Fibroblast of the conjunctiva (primary cell): Measurements from ENCODE around the gene UGP2.
"Not testable (repeated sequence)": the region's sequence is repeated elsewhere in the genome, so short reads cannot be mapped to it uniquely, and the experiment has no call there.

ENCODE experiments used
- DNase-seq: peaks from one replicate; pipeline ENCODE4 v3.0.0-alpha.2; 2010; ENCODE audit warnings: low read depth

UGP2 gene

GRCh38 chr2:63840081-63840784, 1.5 kb upstream of the UGP2 start:
- no peak for DNase-seq

DNA sequence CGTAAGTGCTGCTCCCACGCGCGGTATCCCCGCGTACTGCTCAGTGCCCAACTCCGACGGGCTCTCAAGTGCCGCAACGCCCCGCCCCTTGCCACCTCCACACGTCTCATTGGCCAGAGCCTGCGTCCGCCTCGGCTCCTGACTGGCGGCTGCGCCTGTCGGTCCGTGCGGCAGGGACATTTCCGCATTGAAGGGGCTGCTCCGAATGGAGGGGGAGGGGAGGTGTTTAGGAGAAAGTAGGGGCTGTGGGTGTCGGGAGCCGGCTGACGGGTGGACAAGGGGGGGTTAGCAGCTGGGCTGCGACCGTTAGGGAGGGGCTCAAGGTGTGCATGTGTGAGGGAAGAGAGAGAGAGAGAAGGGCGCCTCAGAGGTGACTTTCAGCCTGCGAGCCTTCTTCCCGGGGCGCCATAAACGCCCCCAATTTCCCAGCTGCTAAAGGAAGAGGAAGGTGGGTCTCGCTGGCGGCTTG, 877 bp upstream of the UGP2 start:
- peak; percentile 98 for DNase-seq

DNA sequence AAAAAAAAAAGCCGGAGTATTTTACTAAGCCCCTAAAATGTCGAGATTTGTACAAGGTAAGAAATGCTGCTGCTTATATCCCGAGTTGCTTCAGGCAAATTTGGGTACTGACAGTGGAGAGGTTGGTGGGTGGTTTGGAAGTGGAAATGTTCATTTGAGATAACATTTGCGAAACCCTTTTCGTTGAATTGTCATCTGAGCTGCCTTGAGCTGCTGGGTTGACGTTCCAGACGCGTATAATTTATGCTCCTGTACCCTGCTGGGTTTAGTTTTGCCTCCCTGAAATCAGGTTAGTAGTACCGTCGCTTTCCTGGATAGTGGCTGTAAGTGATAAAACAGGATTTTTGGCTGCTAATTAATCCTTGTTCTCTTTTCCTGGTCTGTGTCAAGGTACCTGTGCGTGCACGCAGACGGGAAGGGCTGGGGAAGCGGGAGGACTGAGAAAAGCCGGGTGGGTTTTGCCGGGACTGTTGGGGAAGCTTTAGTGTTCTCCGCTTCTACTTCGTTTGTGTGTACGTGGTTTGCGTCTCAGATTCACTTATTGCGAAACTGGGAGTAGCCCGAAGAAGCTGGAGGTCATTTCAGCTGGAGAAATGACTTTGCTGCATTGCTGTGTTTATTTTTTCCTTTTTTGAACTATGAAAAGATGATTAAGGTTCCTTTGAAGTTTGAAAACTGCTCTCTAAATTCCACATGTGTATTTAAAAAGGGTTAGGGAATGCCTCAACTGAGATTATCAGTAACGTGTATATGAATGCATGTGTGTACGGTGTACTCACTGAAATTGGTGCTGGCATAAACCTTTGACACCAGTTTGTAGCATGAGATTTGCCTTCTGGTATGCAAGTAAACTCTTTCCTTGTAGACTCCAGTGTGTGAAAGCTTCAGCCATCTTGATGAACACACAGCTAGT, 709 bp downstream of the UGP2 start:
- peak; percentile 77 for DNase-seq

DNA sequence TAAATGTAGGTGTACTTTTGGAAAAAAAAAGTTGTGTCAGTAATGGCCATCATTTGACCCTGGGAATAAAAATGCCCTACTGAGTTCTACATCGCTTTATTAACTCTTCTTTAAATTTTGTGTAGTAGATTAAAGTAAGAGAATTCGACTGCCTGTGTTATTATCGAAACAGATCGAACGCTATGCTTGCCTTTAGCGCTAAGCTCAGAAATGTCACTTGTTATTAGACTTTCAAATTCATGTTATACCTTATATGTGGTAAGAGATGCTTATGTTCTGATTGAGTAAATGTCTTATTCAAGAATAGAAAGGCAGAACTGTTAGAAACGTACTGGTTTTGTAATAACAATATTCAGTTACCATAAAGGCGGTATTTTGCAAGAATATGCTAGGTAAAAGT, 1.4 kb downstream of the UGP2 start:
- DNase-seq = no peak

DNA sequence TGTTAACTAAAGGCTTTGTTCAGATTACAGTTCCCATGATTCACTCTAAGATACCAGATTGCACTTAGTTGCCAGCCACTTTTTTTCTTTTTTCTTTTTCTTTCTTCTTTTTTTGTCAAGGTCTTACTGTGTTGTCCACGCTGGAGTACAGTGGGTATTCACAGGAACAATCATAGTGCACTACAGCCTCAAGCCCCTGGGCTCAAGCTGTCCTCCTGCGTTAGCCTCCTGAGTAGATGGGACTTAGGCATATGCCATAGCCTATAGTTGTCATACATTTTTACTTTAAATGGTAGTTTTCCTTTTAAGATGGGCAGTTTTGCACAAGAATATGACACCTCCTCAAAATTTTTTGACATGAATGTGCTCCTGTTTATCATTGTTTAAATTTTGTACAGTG, 2.1 kb downstream of the UGP2 start:
- DNase-seq = no peak

GRCh38 chr2:63844616-63845015, 2.9 kb downstream of the UGP2 start:
- DNase-seq = no peak

- DNase-seq = no peak
Measured at GRCh38 chr2:63845866-63846265, 4.2 kb downstream of the UGP2 start.

DNA sequence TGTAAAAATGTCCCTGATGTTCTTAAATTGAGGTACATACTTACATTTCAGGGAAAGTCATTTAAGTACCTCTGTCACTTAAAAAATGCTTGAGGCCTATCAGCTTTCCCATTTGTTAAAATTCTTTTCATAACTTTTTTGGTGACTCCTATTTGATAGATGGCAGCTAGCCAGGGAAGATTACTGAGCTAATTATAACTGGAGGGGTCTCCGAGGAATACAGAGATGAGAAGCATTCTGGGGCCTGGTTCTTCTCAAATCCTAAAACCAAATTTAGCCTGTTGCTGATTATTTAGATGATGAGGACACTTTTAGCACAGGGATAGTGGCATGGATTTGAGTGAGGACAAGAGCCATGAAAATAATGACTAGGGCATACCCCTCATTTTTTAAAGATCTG, 4.8 kb downstream of the UGP2 start:
- no peak for DNase-seq

GRCh38 chr2:63847571-63847970, 5.9 kb downstream of the UGP2 start:
- not testable (repeated sequence) for DNase-seq

- no peak for DNase-seq
Measured at GRCh38 chr2:63849381-63850203, 7.9 kb downstream of the UGP2 start.

- DNase-seq = no peak
Measured at GRCh38 chr2:63850204-63850571, 8.5 kb downstream of the UGP2 start.

GRCh38 chr2:63850649-63851048, 9.0 kb downstream of the UGP2 start:
- no peak for DNase-seq

GRCh38 chr2:63851691-63852311, 10.1 kb downstream of the UGP2 start:
- no peak for DNase-seq

GRCh38 chr2:63853527-63854310, 12.0 kb downstream of the UGP2 start:
- no peak for DNase-seq

DNA sequence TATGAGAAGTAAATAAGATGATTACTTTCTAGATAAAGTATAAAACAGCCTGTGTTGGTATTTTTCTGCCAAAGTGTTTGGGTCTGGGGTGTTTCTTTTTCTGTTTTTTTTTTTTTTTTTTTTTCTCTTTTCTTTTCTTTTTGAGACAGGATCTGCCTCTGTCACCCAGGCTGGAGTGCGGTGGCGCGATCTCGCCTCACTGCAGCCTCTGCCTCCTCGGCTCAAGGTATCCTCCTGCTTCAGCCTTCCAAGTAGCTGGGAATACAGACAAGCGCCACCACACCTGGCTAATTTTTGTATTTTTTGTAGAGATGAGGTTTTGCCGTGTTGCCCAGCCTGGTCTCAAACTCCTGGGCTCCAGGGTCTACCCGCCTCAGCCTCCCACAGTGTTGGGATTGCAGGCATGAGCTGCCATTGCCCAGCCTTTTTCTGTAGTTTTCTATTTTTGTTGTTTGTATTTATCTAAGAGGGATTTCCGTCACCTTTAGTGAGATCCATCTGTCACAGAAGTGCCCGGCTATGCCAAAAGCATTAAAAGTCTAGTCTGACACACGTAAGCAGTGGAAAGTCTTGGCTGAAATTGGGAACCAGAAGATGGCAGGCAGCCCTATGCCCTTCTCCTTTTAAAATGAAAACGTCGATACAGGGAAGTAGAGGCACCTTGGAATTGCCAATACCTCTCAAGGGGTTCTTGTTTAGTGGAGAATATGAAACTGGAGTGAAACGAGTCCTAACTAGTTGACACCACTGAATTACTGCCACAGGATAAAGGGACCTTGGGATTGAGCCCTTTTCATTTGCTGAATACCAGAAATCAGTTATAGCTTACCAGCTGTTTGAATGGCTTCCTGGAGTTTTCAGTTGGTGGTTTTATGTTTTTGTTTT, 14.0 kb downstream of the UGP2 start:
- no peak for DNase-seq

DNA sequence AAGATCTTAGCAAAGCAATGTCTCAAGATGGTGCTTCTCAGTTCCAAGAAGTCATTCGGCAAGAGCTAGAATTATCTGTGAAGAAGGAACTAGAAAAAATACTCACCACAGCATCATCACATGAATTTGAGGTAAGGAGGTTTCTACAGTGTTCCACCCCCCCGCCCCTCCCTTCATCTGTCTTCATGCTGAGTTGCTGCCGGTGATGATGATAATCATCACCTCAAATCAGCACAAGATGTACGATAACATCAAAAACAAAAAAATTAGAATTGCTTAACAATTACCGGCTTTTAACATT, 14.6 kb downstream of the UGP2 start:
- DNase-seq = no peak

GRCh38 chr2:63858291-63858690, 16.6 kb downstream of the UGP2 start:
- no peak for DNase-seq

DNA sequence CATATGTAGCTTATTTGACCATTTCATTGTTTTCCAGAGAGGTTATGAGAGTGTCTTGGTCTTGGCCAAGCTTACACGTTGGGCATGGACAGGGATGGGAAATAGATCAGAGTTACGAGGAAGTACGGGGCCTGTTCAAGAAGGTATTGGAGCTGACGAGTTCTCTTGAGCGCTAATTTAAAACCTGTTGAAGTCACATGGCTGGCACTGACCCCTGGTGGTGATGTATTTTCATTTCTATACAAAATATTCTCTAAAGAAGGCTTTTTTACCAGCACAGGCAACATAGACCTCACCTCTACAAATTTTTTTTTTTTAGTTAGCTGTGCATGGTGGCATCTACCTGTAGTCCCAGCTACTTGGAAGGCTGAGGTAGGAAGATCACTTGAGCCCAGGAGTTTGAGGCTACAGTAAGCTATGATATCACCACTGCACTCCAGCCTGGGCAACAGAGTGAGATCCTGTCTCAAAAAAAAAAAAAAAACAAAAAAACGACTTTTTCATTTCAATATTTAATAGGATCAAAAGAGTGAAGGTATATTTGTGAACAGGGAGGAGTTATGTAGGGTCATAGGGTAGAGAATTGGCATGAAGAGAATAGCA, 19.6 kb downstream of the UGP2 start:
- peak; percentile 61 for DNase-seq

DNA sequence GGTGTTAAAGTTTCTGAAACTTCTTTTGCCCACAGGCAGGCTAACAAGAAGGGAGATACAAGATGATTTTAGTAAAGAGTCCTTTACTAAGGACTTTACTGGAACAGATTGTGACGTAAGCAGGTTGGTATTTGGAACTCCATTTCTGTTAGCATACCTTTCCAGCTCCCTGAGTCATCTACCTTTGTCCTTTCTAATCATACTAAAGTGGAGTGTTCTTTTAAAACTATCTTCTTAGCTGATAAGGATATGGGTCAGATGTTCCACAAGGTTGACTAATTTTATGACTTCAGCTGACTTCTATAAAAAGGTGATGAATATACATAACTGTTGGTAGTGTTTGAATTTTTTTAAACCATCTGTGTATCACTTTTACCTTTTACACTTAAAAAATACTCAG, 21.1 kb downstream of the UGP2 start:
- DNase-seq = no peak

- no peak for DNase-seq
Measured at GRCh38 chr2:63863707-63864106, 22.0 kb downstream of the UGP2 start.
